NCI-H2227 treated with DMSO at 0.1 percent for 48 hours (cell line): ENCODE measurements around the gene NR5A1.
A peak's percentile ranks its signal among the peaks of the same experiment; 100 is the strongest.

Experiments
- DNase-seq: peaks from one replicate; lab custom pipeline; 2025; lab: John Stamatoyannopoulos, UW

NR5A1 gene

DNA sequence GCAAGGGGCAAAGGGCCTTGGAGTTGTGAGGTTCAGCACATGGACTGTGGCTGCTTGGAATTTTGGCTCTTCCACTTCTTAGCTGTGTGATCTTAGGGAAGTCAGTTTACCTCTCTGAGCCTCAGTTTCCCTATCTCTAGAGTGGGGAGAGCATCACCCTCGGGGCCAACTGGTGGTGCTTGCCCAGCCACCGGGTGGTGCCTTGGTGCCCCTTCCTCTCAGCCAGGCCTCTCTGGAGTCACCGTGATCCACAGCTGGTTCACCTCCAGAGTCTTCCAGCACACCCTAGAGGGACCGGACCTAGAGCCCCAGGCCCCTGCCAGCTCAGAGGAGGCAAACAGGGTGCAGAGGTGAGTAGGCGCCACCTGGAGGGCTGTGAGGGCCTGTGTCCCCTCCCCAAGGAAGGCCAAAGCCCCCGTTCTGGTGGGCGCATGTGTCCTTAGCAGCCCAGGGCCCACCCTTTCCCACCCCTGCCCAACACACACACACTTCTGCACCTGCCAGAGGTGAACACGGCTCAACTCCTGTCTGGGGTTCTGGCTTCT, 49.2 kb downstream of the NR5A1 start:
- no peak for DNase-seq

DNA sequence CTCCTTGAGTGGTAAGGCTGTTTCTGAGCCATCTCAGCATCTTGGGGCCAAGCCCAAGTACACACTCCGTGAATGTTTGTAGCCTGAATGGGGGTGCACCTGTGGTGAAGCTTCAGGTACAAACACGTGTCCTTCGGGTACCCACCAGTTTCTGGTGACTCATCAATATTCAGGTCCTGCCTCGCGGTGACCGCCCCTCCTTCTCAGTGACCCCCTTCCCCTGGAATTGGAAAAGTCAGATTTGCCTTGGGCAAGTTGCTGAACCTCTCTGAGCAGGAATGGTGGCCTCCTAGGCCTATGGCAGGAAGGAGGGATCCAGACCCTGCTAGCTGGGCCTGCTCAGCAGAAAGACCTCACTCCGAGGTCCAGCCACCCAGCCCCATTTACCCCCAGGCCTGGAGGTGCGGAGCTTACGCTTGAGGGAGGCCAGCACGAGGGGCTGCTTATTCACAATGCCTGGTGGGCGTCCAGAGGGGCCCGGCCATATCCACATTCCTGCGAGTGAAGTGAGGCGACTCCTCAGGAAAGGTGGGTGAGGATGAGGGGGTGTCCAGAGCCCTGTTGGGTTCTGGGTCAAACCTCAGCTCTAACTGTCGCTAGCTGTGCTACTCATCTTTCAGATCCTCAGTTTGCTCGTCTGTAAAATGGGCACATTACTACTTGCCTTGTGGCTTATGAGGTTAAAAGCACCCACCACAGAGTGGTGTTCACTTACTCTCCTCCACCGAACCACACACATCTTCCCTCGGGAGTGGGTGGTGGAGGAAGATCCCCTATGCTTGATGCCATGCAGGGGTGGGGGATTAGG, 49.9 kb downstream of the NR5A1 start:
- no peak for DNase-seq

DNA sequence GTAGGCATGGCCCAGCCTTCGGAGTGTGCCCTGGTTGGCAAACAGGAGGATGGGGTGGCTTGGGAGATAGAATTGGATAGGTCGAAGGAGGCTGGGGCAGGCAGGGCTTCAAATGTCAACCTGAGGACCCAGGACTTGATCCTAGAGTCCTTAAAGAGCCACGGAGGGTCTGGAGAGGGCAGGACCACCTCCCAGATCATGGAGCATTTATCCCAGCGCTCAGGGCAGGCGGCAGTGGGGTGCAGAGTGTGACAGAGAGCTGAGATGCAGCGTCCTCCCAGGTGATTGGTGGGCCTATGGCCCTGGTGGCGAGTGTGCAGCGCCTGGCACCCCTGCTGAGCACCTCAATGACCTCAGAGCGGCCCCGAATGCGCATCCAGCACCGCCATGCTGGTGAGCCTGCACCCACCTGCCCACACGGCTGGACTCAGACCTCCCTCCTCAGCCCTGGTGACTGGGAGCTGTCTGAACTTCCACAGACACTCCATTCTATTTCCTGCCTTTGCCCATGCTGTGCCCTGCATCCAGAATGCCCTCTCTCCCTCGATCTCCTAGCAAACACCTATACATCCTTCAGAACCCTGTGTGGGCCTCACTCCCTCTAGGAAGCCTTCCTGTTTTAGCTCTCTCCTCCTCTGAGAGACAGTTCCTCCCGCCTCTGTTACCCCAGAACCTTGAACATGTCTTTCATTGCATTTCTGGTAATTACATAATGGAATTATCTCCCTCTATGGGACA, 50.7 kb downstream of the NR5A1 start:
- DNase-seq: no peak

DNA sequence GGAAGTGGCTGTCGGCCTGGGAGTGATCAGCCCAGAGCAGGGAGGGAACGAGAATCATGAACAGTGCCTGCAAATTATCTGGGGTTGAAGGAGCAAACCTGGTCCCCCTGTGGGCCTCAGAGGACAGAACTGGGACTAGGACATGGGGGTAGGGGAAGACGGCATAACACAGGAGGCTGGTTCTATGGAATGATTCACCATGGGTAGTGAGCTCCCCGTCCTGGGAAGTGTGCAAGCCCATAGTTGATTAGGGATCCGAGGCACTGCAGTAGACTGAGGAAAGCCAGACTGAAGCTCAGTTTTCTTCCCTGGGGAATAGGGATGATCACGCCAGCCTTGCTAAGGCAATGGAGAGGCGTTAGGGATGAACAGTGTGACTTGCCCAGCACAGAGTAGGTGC, 51.4 kb downstream of the NR5A1 start:
- DNase-seq: no peak

DNA sequence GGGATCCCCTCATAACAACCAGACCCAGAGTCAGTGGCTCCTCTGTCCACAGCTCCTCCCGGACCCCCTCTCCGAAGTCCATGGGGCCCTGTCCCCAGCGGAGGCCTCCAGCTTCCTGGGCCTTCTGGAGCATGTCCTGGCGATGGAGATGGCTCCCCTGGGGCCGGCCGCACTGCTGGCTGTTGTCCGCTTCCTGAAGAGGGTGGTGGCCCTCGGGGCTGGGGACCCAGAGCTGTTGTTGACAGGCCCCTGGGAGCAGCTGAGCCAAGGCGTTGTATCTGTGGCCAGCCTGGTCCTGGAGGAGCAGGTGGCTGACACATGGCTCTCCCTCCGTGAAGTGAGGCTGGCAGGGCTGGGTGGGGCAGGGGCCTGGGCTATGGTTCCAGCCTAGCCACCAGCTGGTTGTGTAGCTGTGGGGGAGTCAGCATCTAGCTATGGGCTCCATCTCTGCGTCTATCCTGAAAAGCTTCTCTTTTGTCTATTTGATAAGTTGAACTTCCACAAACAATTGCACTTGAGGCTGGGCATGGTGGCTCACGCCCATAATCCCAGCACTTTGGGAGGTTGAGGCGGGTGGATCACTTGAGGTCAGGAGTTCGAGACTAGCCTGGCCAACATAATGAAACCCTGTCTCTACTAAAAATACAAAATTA, 52.3 kb downstream of the NR5A1 start:
- no peak for DNase-seq

DNA sequence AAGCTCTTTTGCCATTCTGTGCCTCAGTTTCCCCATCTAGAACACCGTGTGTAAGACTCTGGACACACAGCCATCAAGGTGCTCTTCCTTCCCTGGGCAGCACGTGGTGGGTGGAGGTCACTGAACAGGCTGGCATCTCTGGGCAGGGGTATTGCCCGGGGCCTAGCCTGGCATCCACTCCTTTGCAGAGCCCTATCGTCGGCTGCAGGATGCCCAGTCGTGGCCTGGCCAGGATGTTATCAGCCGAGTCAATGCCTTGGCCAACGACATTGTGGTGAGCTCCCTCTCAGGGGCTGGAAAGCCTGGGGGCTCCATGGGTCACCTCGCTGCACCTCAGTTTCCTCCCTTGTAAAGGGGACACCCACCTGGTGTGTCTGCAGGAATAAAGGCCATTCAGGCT, 52.9 kb downstream of the NR5A1 start:
- no peak for DNase-seq

DNA sequence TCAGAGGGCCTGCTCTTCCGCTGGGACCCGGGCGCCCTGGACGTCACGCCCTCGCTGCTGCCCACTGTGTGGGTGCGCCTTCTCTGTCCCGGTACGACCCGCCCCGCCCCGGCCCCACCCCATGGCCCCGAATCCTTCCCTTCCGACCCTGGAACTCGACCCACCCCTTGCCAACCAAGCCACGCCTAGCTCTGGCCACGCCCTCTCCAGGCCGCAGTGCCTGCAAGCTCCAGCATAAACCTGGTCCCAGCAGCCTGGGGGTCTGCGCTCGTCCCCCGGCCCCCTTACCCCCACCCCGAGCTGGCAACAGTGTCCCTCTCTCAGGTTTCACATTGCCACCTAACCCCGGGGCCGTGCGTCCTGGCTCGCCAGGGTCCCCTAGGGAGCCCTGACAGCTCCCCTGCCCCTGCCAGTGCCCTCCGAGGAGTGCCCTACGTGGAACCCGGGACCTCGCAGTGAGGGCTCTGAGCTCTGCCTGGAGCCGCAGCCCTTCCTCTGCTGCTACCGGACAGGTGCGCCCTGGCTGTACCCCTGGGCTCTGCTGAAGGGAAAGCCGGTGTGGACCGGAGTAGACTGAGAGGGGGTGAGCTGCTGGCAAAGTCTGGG, 53.5 kb downstream of the NR5A1 start:
- no peak for DNase-seq

DNA sequence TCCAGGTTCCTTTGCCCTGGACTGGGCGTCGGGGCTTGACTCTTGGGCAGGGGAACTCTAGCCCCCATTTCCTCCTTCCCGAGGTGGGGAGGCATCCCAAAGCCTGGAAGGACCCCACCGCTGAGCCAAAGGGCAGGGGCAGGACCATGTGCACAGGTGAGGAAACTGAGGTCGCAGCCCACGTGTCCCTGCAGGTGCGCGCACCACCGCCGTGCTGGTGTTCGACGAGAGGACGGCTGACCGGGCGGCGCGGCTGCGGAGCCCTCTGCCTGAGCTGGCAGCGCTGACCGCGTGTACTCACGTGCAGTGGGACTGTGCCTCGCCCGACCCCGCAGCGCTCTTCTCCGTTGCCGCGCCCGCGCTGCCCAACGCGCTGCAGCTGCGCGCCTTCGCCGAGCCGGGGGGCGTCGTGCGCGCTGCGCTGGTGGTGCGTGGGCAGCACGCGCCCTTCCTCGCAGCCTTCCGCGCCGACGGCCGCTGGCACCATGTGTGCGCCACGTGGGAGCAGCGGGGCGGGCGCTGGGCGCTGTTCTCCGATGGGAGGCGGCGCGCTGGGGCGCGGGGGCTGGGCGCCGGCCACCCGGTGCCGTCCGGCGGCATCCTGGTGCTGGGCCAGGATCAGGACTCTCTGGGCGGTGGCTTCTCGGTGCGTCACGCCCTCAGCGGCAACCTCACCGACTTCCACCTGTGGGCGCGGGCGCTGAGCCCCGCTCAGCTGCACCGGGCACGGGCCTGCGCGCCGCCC, 54.2 kb downstream of the NR5A1 start:
- DNase-seq: no peak

DNA sequence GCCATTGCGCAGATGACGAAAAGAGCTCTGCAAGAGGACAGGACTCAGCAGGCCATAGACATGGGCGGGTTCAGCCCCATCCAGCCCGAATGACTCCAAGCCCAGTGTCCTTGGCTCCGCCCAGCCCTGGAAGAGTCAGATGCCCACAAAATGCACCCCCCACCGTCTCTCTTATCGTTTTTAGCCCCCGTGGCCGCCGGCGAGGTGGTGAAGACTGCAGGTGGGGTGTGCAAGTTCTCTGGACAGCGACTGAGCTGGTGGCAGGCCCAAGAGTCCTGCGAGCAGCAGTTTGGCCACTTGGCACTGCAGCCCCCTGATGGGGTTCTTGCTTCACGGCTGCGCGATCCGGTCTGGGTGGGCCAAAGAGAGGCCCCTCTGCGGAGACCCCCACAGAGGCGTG, 54.9 kb downstream of the NR5A1 start:
- no peak for DNase-seq

DNA sequence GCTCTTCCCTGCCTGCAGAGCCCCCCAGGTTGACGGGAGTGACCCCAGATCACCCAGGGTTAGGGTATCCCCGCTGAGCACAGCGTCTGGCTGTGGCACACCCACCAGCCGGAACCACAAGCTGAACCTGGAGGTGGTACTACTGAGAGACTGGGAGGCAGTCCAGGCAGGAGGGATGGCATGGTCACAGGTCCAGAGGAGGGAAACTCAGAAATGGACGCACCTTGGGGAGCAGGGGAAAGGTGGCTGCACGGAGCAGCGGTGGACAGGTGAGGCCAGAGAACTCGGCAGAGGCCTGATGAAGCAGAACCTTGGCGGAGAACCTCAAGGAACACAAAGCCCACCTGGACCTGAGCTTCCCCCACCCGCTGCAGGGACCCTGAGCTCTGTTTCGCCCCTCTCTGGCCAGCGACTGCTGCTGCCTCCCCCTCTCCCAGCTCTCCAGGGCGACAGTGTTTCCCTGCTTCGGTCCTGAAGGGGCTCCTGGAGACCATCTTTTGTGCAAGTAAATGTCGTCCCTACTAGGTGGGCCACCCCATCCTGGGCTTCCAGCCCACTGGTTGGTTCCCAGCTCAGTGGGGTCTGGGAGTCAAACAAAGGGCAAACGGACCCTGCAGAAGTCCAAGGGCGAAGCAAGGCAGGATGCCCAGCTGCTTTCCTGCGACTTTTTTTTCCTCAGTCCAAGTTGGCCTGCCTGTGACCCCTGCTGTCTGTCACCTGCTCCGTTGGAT, 56.1 kb downstream of the NR5A1 start:
- DNase-seq: no peak

DNA sequence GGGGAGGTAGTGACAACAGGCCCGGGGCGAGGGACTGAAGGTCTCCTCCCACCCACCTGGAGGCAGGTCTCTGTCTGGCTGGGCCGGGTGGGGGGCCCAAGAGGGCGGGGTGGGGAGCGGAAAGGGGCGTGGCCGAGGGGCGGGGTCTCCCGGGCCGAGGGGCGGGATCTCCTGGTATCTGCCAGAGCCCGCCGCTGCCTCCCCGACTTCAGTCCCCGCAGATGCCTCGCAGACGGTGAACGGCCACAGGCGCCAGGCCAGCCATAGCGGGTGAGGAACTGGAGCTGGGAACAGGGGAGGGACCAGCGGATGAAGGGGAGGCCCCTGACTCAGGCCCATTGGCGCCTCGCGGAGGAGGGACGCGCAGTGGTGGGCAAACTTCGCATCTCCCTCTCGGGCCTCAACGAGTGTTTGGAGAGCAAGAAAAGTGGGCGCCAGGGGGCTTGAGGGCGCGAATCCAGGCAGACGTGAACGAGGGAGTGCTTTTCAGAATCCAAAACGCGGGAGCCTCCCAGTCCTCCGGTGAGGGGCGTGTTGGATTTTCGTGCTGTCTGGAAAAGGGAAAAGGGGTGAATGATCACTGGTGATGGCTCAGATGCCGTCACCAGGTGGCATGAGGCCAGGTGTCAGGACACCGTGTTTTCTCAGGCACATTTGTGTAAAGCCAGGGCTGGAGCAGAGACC, 56.8 kb downstream of the NR5A1 start, which contains the start of gene ADGRD2:
Gene ADGRD2 (plus strand): TSS at position 211 of the 684 bp plus-strand sequence. CDS start 1,216 bp downstream, outside the sequence.
- DNase-seq: peak; percentile 1

DNA sequence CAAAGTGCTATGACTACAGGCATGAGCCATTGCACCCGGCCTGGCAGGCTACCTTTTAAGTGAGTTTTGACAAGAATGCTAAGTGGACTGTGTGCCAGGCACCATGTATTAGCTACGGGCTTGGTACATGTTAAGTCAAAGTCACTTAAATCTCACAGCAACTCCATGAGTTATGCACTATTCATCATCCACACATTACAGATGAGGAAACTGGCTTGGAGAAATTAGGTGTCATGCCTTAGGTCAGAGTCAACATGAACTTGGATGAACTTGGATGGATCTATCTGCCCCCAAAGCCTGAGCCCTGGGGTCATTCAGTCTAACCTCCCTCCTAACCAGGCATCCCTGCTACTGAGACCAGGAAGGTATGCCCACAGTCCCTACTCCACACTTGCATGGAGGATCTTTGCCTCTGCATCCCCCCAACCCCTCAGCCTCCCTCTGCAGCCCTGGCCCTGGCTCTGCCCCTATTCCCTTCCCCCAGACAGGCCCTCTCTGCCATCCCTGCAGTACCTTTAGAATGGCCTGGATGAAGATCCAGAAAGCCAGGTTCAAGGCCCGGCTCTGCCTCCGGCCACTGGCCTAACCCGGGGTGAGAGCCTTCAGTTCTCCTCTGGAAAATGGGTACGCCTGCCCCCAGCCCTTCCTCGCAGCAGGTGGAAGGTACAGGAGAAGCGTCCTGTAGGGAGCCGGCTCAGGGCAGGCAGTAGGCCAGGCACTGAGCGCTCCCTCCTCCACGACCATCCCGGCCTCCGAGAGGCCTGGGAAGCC, 57.6 kb downstream of the NR5A1 start:
- no peak for DNase-seq

DNA sequence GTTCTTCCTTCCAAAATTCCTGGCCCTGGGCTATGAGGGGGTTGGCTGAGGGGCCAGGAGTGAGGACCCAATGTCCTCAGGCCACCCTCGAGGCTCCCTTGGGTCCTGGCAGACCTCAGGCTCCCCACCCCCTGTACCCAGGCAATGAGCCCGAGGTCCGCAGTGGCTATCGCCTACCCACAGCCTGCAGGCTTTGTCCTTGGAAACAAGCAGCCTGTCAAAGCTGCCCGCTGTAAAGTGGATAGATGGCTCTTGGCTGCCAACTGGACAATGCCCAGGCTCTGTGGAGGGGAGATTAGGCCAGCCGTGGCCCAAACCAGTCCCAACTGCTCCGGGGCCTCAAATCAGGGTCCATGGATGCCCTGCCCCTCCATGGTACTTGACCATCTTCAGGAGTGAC, 59.2 kb downstream of the NR5A1 start:
- no peak for DNase-seq

DNA sequence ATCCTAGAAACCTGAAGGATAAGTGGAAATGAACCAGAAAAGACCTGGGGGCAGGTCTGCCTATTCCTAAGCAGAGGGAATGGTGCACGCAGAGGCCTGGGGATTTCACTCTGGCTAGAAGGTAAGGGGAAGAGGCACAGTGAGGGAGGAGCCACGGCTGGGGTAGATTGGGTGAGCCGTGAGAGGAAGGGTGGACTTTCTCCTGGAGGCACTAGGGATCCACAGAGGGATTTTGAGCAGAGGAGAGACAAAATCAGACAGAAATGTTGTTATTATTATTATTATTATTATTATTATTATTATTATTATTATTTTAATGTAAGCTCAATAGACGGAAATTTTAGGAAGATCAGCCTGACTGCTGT, 59.9 kb downstream of the NR5A1 start:
- no peak for DNase-seq

DNA sequence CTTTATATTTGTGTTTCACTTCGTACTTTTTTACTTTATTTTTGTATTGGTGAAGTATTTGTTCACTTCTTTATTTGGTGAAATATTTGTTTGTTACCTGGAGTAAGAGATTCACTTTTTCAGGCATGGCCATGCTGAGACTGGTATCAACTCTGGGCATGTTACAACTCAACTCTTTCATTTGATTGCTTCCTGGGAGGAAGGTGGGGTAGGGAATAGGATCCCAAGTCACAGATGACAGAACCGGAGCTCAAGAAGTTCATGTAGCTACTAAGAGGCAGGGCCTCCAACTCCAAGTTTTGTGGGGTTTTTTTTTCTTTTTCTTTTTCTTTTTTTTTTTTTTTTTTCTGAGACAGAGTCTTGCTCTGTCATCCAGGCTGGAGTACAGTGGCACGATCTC, 63.0 kb downstream of the NR5A1 start:
- DNase-seq: no peak

DNA sequence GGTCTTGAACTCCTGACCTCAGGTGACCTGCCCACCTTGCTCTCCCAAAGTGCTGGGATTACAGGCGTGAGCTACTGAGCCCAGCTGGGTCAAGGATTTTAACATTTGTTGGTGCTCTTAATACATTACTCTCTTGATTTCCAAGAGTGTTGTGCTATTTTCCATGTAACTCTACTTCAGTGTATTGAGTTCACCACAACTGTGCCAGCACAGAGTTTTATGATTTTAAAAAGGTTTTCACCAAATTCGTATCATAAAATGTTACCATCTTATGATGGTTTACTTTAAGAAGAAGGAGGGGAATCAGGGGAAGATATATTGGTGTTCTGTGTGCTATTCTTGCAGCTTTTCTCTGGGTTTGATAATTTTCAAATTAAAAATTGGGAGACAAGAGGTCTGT, 63.6 kb downstream of the NR5A1 start:
- no peak for DNase-seq

DNA sequence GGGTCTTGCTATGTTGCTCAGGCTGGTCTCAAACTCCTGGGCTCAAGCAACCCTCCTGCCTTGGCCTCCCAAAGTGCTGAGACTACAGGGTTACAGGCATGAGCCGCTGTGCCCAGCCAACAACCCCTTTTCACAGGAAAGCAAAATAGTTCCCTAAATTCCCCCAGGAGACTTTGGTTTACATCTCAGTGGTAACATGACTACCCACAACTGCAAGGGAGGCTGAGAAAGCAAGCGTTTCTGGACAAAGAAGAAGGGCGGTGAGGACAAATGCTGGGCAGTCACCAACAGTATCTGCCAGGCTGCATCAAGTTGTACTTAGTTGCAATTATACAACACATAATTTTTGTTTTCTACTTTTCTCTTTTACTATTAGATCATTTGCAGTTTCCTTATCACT, 64.4 kb downstream of the NR5A1 start:
- no peak for DNase-seq

DNA sequence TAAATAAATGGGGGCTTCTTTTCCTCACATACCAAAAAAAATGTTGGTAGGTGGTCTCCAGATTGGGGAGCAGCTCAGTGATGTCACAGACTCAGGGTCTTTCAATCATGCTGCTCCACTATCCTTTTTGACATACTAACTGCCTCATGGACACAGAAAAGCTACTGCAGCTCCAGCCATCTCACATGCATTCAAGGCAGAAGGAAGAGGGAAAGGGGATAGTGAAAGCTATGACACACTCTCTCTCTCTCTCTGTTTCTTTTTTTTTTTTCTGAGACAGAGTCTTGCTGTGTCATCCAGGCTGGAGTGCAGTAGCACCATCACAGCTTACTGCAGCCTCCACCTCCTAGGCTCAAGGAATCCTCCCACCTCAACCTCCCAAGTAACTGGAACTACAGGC, 64.8 kb downstream of the NR5A1 start:
- DNase-seq: no peak

DNA sequence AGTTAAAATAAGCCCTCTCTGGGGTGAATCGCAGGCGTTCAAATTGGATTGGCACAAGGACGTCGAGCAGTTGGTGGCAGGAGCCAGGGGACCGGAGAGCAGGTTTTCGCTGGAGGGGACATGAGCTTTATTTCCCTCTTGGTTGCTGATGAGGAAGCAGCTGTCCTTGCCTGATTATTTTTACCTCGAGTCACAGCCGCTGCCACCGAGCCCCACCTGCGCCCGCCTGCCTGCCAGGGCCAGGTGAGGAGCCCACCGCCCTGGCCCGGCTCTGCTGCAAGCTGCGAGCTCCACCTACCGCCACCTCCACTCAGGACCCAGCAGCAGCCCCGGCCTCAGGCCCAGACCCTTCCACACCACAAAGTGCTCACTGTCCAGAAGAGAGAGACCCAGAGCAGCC, 65.9 kb downstream of the NR5A1 start:
- no peak for DNase-seq

DNA sequence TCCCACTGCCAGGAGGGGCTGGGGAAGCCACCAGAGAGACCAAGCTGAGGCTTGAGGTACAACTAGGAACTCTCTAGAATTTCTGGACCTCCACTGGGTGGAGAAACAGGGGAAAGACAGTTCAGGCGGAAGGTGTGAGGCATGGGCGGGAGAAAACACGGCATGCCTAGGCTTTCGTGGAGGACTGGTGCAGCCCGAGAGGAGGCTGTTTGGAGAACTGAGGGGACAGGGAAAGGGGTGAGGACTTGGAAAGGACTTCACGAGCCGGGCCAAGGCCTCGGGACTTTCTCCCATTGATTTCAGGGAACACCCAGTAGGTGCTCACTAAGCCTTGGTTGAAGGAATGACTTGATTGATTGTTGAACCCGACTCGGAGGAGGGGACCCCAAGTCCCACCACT, 66.4 kb downstream of the NR5A1 start:
- DNase-seq: no peak
